Mucosa of descending colon (tissue), 3 donors: ENCODE measurements around the gene PCDHGB3. TPM values are rescaled to one million over a fixed set of nuclear protein-coding genes. Genes with fewer than 3 reads are reported as not detected.
"Not testable (repeated sequence)": the region's sequence is repeated elsewhere in the genome, so short reads cannot be mapped to it uniquely, and the experiment has no call there.

Experiments used
- ATAC-seq: fragments of 200-7000 bp; cut with Tn5 transposase; one replicate; pipeline ENCODE4 v1.9.1; 2020; ENCODE audit warnings: mild to moderate bottlenecking, moderate library complexity
- DNase-seq, 3 donors: peaks; one replicate each; pipeline ENCODE4 v3.0.0-alpha.2; 2020
- H3K36me3 ChIP-seq: fragments of 200-600 bp; one replicate; pipeline ENCODE4 v1.8.0; 2021; ENCODE audit warnings: low read depth, mild to moderate bottlenecking
- H3K4me1 ChIP-seq: fragments of 200-600 bp; one replicate; pipeline ENCODE4 v1.8.0; 2021; ENCODE audit warnings: low read depth, mild to moderate bottlenecking
- H3K4me3 ChIP-seq: fragments of 200-600 bp; one replicate; pipeline ENCODE4 v1.8.0; 2021; ENCODE audit warnings: mild to moderate bottlenecking
- H3K9me3 ChIP-seq: fragments of 200-600 bp; one replicate; pipeline ENCODE4 v1.8.0; 2021; ENCODE audit warnings: mild to moderate bottlenecking
- intact Hi-C, 2 donors: fragments of 100-400 bp; cut with DNase I in 1 of 2; cut with micrococcal nuclease in 1 of 2; formaldehyde crosslinking; loops; one replicate each; pipeline versions ENCODE4 v1.11.0 to v1.11.1; 2022; cut with DNase I, micrococcal nuclease
- total RNA-seq, 3 donors: library from RNA; stranded (reverse); fragmentation: NEBNext Ultra II Directional in 2 of 3; extraction: Animal tissue kit (Norgen Biotek cat#: 25700) in 2 of 3; gene quantifications; one replicate each; pipeline versions ENCODE4 v1.2.1 to v1.2.4, GENCODE V29; 2021 to 2023
- TF ChIP-seq, protein P1 (sequence below): fragments of 200-600 bp; IDR thresholded peaks from one replicate; pipeline ENCODE4 v1.8.0; 2022; ENCODE audit warnings: antibody characterized with exemption, mild to moderate bottlenecking
- donor health status: DM: no; HTN: no; CAD: no; lungs with moderate emphysema.
- donor health status: DM: no; HTN: no; CAD: no.
- donor health status: DM: no; HTN: yes; CAD: no.

Gene PCDHGB3
- total RNA-seq, 3 donors from 2014 or later = 2.0 to 6.3 (median 2.0) TPM

DNA sequence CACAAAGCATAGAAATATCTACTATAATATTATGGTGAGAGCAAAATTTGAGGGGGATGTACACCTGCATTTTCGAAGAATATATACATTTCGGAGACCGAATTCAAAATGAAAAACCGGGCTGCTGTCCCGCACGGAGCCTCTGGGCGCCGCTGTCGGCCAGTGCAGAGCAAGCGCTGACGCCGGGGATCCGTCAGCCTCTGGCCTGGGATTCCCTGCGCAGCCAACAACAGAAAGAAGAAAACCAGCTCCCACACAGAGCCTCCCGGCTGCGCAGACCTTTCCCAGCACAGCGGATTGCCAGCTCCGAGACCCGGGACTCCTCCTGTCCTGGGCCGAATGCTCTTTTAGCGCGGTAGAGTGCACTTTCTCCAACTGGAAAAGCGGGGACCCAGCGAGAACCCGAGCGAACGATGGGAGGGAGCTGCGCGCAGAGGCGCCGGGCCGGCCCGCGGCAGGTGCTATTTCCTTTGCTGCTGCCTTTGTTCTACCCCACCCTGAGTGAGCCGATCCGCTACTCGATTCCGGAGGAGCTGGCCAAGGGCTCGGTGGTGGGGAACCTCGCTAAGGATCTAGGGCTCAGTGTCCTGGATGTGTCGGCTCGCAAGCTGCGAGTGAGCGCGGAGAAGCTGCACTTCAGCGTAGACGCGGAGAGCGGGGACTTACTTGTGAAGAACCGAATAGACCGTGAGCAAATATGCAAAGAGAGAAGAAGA, 37.9 kb downstream of the PCDHGB3 start, which contains the start of gene PCDHGB6:
Gene PCDHGB6 (plus strand): TSS at position 232 of the 716 bp plus-strand sequence. CDS start 182 bp downstream, at position 414.
- H3K9me3 ChIP-seq = peaks cover 92% of the 10 kb centered on the region
- TF ChIP-seq, protein P1, sequence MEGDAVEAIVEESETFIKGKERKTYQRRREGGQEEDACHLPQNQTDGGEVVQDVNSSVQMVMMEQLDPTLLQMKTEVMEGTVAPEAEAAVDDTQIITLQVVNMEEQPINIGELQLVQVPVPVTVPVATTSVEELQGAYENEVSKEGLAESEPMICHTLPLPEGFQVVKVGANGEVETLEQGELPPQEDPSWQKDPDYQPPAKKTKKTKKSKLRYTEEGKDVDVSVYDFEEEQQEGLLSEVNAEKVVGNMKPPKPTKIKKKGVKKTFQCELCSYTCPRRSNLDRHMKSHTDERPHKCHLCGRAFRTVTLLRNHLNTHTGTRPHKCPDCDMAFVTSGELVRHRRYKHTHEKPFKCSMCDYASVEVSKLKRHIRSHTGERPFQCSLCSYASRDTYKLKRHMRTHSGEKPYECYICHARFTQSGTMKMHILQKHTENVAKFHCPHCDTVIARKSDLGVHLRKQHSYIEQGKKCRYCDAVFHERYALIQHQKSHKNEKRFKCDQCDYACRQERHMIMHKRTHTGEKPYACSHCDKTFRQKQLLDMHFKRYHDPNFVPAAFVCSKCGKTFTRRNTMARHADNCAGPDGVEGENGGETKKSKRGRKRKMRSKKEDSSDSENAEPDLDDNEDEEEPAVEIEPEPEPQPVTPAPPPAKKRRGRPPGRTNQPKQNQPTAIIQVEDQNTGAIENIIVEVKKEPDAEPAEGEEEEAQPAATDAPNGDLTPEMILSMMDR = peak; percentile 22
- ATAC-seq (peak; percentile 86), DNase-seq (peak; percentile 48 to 58 (median 57))
- H3K4me1 ChIP-seq, intact Hi-C loops, H3K36me3 ChIP-seq, H3K4me3 ChIP-seq: not testable (repeated sequence)

DNA sequence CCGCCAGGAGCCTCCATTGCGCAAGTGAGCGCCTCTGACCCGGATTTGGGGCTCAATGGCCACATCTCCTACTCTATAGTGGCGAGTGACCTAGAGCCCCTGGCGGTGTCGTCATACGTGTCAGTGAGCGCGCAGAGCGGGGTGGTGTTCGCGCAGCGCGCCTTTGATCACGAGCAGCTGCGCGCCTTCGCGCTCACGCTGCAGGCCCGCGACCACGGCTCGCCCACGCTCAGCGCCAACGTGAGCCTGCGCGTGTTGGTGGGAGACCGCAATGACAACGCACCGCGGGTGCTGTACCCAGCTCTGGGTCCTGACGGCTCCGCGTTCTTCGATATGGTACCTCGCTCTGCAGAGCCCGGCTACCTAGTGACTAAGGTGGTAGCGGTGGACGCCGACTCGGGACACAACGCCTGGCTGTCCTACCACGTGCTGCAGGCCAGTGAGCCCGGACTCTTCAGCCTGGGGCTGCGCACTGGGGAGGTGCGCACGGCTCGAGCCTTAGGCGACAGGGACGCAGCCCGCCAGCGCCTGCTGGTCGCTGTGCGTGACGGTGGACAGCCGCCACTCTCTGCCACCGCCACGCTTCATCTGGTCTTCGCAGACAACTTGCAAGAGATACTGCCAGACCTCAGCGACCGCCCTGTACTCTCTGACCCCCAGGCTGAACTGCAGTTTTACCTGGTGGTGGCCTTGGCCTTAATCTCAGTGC, 39.7 kb downstream of the PCDHGB3 start:
- H3K4me3 ChIP-seq = no peak overlapping the region
- no peaks in the 10 kb centered on the region for H3K36me3 ChIP-seq
- peaks cover 92% of the 10 kb centered on the region for H3K9me3 ChIP-seq
- DNase-seq (peak in 1 of 3 donors; percentile 36), ATAC-seq (no peak)
- intact Hi-C loops = no loop called here
- no peaks in the 10 kb centered on the region for H3K4me1 ChIP-seq
- TF ChIP-seq, protein P1 = no peak

GRCh38 chr5:141411575-141411974, 41.5 kb downstream of the PCDHGB3 start:
- Histone ChIP-seq H3K9me3 (peaks cover 91% of the 10 kb centered on the region), H3K36me3 (no peaks in the 10 kb centered on the region), H3K4me3 (no peak overlapping the region), H3K4me1 (no peaks in the 10 kb centered on the region)
- ATAC-seq = no peak
- DNase-seq = no peak
- TF ChIP-seq, protein P1 = no peak
- intact Hi-C loops = no loop called here

- H3K4me3 ChIP-seq = no peak within 1 kb of the TSS
- TF ChIP-seq, protein P1 = no peak
- no peaks in the 10 kb centered on the region for H3K36me3 ChIP-seq
- H3K4me1 ChIP-seq = no peaks in the 10 kb centered on the region
- H3K9me3 ChIP-seq = peaks cover 92% of the 10 kb centered on the region
- ATAC-seq (peak; percentile 84), DNase-seq (peak; percentile 41 to 72 (median 59))
- intact Hi-C loops = no loop called here
These were observed 43.0 kb downstream of the PCDHGB3 start, which contains the start of gene PCDHGA10 for GRCh38 chr5:141412854-141413539. Gene PCDHGA10 (plus strand): TSS chr5:141412987. CDS start chr5:141413176, 189 bp downstream.

GRCh38 chr5:141413540-141414069, 43.6 kb downstream of the PCDHGB3 start:
- intact Hi-C loops = no loop called here
- peak; percentile 28 for ATAC-seq

GRCh38 chr5:141414548-141415274, 44.7 kb downstream of the PCDHGB3 start:
- peak in 1 of 3 donors; percentile 19 for DNase-seq
- ATAC-seq, H3K36me3 ChIP-seq, H3K4me1 ChIP-seq, intact Hi-C loops, H3K4me3 ChIP-seq: not testable (repeated sequence)
- H3K9me3 ChIP-seq = peaks cover 93% of the 10 kb centered on the region

More at GRCh38 chr5:141413540-141414069, 43.6 kb downstream of the PCDHGB3 start:
- peak in 1 of 3 donors; percentile 27 for DNase-seq
- TF ChIP-seq, protein P1 = no peak
- Histone ChIP-seq H3K36me3 (no peaks in the 10 kb centered on the region), H3K4me3 (no peak overlapping the region), H3K9me3 (peaks cover 93% of the 10 kb centered on the region), H3K4me1 (no peaks in the 10 kb centered on the region)

DNA sequence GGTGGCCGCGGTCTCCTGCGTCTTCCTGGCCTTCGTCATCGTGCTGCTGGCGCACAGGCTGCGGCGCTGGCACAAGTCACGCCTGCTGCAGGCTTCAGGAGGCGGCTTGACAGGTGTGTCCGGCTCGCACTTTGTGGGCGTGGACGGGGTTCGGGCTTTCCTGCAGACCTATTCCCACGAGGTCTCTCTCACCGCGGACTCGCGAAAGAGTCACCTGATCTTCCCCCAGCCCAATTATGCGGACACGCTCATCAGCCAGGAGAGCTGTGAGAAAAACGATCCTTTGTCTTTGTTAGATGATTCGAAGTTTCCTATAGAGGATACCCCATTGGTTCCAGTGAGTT, 45.2 kb downstream of the PCDHGB3 start:
- H3K4me3 ChIP-seq, H3K4me1 ChIP-seq, H3K36me3 ChIP-seq, ATAC-seq, intact Hi-C loops: not testable (repeated sequence)
- peak in 1 of 3 donors; percentile 41 for DNase-seq
- peaks cover 93% of the 10 kb centered on the region for H3K9me3 ChIP-seq
